A673 (cell line): ENCODE results near the gene PACSIN2. TPM values are rescaled to one million over a fixed set of nuclear protein-coding genes. Genes with fewer than 3 reads are reported as not detected.

Source experiments
- BruUV-seq: library from RNA; stranded (reverse); fragments of 400-500 nt; replicated peaks from 2 replicates; lab custom pipeline; 2021; lab: Mats Ljungman, UMichigan
- CTCF ChIA-PET: fragments of 300-600 bp; sonication (Branson Sonifier 250); formaldehyde crosslinking; loops from one replicate; lab custom pipeline; 2022; ENCODE audit warnings: antibody characterized with exemption; lab: Charles Lee
- POLR2A ChIA-PET: fragments of 300-600 bp; sonication (Branson Sonifier 250); formaldehyde crosslinking; loops from one replicate; lab custom pipeline; 2022; ENCODE audit warnings: antibody characterized with exemption; ENCODE audit not compliant: low non-redundant PET; lab: Charles Lee
- DNase-seq: peaks from one replicate; pipeline ENCODE4 v3.0.0-alpha.2; 2015; ENCODE audit warnings: low spot score
- H3K27ac ChIP-seq: fragments of 200-600 bp; sonication (generic); 2 replicates; pipeline ENCODE4 v1.5.1; 2016; ENCODE audit warnings: mixed run types, low read depth, mild to moderate bottlenecking, mixed read lengths, antibody characterized with exemption, low read length; ENCODE audit not compliant: poor library complexity, severe bottlenecking
- H3K27me3 ChIP-seq: fragments of 200-600 bp; sonication (generic); replicated peaks from 2 replicates; pipeline ENCODE4 v1.6.1; 2017; ENCODE audit warnings: mixed run types, low read depth, mild to moderate bottlenecking, mixed read lengths, antibody characterized with exemption, low read length; ENCODE audit not compliant: insufficient read depth, poor library complexity
- H3K36me3 ChIP-seq: fragments of 200-600 bp; sonication (generic); 2 replicates; pipeline ENCODE4 v1.6.1; 2016; ENCODE audit warnings: mixed run types, mild to moderate bottlenecking, mixed read lengths, antibody characterized with exemption, low read length; ENCODE audit not compliant: insufficient read depth, poor library complexity, severe bottlenecking
- H3K4me1 ChIP-seq: fragments of 200-600 bp; sonication (generic); 2 replicates; pipeline ENCODE4 v1.6.1; 2017; ENCODE audit warnings: mixed run types, mild to moderate bottlenecking, mixed read lengths, antibody characterized with exemption, low read length; ENCODE audit not compliant: insufficient read depth, poor library complexity, severe bottlenecking
- H3K4me3 ChIP-seq: fragments of 200-600 bp; sonication (generic); 2 replicates; pipeline ENCODE4 v1.5.1; 2016; ENCODE audit warnings: low read depth, mixed run types, mild to moderate bottlenecking, mixed read lengths, low read length; ENCODE audit not compliant: poor library complexity, severe bottlenecking
- H3K9me3 ChIP-seq: fragments of 200-600 bp; sonication (generic); 2 replicates; pipeline ENCODE4 v1.6.1; 2016; ENCODE audit warnings: mixed run types, low read depth, mild to moderate bottlenecking, mixed read lengths, antibody characterized with exemption, low read length; ENCODE audit not compliant: poor library complexity, severe bottlenecking
- CTCF ChIP-seq: fragments of 300-800, 200-600 bp; sonication (generic); conservative IDR thresholded peaks from 2 replicates; pipeline ENCODE4 v1.5.1; 2017; ENCODE audit warnings: low read depth, mild to moderate bottlenecking, antibody characterized with exemption, low read length, moderate library complexity, mixed read lengths
- EZH2 ChIP-seq: fragments of 200-600 bp; sonication (generic); IDR thresholded peaks from 2 replicates; pipeline ENCODE4 v1.6.1; 2017; ENCODE audit warnings: borderline replicate concordance, low read depth, mild to moderate bottlenecking, mixed read lengths, antibody characterized with exemption, low read length; ENCODE audit not compliant: poor library complexity, severe bottlenecking
- intact Hi-C: fragments of 100-400 bp; cut with micrococcal nuclease; formaldehyde crosslinking; loops from one replicate; pipeline ENCODE4 v1.10.0; 2022; ENCODE audit not compliant: unreplicated experiment
- total RNA-seq: library from RNA; stranded (reverse); gene quantifications from 2 replicates; pipeline ENCODE4 v1.2.3, GENCODE V29; 2021

PACSIN2 gene
- total RNA-seq, 1 experiment from 2014 or later: 51.8 TPM

GRCh38 chr22:42868751-42869251 is 146.1 kb downstream of the PACSIN2 start:
- H3K9me3 ChIP-seq: no peaks in the 10 kb centered on the region
- TF ChIP-seq EZH2 (no peak), CTCF (no peak)
- H3K36me3 ChIP-seq: no peaks in the 10 kb centered on the region
- CTCF ChIA-PET: interaction anchor here (0.6 kb wide), 1 partner anchor 75 kb away, joined by 3 read pairs; no protein-coding TSS in a partner anchor
- H3K4me3 ChIP-seq: no peak overlapping the region
- no peaks in the 10 kb centered on the region for H3K27me3 ChIP-seq
- BruUV-seq: no TSS peak
- H3K27ac ChIP-seq: no peak overlapping the region
- no peaks in the 10 kb centered on the region for H3K4me1 ChIP-seq
- intact Hi-C loops: loop anchor here (10.0 kb wide), 1 partner anchor 166 kb away; no protein-coding TSS in a partner anchor
- POLR2A ChIA-PET: no interaction called here
- no peak for DNase-seq

GRCh38 chr22:42866100-42866499 is 148.8 kb downstream of the PACSIN2 start:
- Histone ChIP-seq H3K27ac (no peak overlapping the region), H3K4me1 (peaks cover 3% of the 10 kb centered on the region), H3K4me3 (no peak overlapping the region), H3K9me3 (no peaks in the 10 kb centered on the region), H3K36me3 (no peaks in the 10 kb centered on the region), H3K27me3 (no peaks in the 10 kb centered on the region)
- ChIA-PET POLR2A (no interaction called here), CTCF (no interaction called here)
- intact Hi-C loops: loop anchor here (10.0 kb wide), 1 partner anchor 169 kb away; no protein-coding TSS in a partner anchor
- BruUV-seq: no TSS peak
- TF ChIP-seq EZH2 (no peak), CTCF (no peak)
- DNase-seq: no peak

- H3K27ac ChIP-seq: no peak overlapping the region
- TF ChIP-seq EZH2: no peak
- no peak for TF ChIP-seq CTCF
- CTCF ChIA-PET: no interaction called here
Measured at GRCh38 chr22:42865536-42865935, 149.4 kb downstream of the PACSIN2 start.

More at GRCh38 chr22:42865536-42865935, 149.4 kb downstream of the PACSIN2 start:
- Histone ChIP-seq H3K36me3 (no peaks in the 10 kb centered on the region), H3K4me1 (peaks cover 9% of the 10 kb centered on the region), H3K4me3 (no peak overlapping the region), H3K27me3 (no peaks in the 10 kb centered on the region), H3K9me3 (no peaks in the 10 kb centered on the region)
- POLR2A ChIA-PET: no interaction called here
- intact Hi-C loops: loop anchor here (10.0 kb wide), 1 partner anchor 169 kb away; no protein-coding TSS in a partner anchor
- no TSS peak for BruUV-seq
- no peak for DNase-seq
